GM19467 (cell line): ENCODE measurements around the gene PSME3IP1.

Experiments used
- ATAC-seq: cut with Tn5 transposase; IDR thresholded peaks from one replicate; pipeline ENCODE4 v1.9.1; 2021; ENCODE audit warnings: mild to moderate bottlenecking, moderate library complexity; ENCODE audit not compliant: unreplicated experiment

Gene PSME3IP1

DNA sequence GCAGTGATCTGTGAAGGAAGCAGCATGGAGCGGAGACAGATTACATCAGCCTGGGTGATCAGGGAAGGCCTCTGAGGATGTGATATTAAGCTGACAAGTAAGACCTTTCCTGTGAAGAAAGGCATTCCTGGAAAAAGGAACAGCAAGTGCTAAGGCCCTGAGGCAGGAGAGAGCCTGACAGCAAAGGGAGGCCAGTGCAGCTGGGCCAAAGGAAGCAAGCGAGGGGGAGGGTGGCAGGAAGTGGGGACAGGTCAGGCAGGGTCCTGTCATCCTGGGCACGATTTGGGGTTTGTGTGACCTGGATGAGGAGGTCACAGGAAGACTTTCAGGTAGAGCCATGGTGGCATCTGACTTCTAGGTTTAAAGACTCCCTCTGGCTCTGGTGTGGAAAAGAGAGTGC lies 81.1 kb downstream of the PSME3IP1 start:
- no peak for ATAC-seq

DNA sequence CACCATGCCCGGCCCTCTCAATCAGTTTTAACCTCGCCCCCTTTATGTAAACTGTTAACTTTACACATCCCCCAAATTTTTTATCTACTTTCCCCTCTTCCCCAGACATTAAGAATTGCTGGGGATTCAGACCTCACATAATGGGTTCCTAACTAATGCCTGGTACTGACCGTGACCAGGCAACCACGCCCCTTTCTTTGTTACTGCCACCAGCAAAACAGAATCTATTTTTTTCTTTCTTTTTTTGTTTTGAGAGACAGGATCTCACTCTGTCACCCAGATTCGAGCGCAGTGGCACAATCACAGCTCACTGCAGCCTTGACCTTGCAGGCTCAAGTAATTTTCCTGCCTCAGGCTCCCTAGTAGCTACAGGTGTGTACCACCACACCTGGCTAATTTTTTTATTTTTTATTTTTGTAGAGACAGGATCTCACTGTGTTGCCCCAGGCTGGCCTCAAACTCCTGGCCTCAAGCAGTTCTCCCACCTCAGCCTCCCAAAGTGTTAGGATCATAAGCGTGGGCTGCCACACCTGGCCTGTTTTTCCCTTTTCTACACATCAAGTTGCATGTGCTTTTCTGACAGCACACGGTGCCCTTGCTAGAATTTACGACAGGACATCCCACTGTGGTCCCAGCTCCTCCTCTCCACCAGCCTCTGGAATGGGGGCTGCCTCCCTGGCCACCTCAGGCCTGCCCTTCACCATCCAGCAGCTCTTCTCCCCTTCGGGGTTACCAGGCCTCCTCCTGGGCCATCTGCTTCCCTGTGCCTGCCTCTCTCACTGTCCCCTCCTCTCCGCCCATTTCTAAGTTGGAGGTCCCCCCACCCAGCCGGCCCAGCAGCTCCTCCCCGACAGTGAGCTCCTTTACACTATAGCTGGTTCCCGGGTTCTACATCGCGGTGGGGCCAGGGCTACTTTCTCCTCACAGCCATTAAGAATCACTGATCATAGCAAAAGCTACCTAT lies 82.7 kb downstream of the PSME3IP1 start:
- ATAC-seq: no peak
